ENCODE data around the gene BICD1.

BICD1 gene

DNA sequence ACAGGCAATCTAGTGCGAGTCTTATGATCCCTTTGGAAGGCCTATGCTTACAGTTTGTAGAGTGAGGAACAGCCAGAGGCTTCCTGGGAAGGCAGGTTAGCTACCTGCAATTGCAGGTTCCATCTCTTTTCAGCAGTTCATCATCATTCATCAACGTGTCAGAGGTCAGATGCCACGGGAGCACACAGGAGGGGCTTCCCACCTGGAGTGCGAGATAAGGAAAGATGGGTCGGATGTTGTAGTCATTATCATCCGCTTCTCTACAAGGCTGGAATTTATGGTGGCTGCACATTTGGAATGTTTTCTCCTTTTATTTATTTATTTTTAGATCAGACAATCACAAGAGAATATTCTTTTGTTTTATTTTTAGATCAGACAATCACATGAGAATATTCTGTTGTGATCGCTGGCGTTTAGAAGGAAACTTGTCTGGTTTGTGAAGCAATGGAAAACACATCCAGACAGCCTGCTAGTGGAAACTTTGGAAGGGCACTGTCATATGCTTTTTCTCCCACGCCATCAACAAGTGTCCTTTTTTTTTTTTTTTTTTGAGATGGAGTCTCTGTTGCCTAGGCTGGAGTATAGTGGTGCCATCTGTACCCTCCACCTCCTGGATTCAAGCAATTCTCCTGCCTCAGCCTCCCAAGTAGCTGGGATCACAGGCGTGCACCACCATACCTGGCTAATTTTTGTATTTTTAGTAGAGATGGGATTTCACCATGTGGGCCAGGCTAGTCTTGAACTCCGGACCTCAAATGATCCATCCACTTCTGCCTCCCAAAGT, 1.9 kb upstream of the BICD1 start:
- DNase-seq (ENCODE audit: low spot score) = no peak

DNA sequence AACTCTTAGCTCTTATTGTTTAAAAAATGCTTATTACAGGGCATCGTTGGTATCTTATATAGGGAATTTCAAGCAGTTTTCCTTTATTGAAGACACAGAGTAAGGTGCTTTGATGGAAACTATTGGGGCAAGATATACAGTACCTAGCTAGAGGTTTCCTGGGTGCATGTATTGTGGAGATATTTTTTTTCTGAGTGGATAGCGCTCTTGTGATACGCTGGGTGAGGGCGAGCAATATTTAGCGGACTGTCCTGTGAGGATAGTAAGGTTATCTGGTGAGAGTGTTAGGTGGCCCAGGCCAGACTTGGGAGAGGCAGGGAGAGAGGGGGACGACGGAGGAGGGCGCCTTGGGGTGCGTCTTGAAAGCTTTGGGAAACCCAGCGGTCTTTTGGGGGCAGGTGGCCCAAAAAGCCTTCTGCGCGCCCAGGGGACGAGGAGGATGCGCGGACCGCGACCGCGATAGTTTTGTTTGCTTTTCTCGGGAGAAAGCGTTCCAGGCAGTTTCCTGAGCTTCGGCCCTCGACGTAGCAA, 596 bp upstream of the BICD1 start:
- DNase-seq (ENCODE audit: low spot score) = no peak

DNA sequence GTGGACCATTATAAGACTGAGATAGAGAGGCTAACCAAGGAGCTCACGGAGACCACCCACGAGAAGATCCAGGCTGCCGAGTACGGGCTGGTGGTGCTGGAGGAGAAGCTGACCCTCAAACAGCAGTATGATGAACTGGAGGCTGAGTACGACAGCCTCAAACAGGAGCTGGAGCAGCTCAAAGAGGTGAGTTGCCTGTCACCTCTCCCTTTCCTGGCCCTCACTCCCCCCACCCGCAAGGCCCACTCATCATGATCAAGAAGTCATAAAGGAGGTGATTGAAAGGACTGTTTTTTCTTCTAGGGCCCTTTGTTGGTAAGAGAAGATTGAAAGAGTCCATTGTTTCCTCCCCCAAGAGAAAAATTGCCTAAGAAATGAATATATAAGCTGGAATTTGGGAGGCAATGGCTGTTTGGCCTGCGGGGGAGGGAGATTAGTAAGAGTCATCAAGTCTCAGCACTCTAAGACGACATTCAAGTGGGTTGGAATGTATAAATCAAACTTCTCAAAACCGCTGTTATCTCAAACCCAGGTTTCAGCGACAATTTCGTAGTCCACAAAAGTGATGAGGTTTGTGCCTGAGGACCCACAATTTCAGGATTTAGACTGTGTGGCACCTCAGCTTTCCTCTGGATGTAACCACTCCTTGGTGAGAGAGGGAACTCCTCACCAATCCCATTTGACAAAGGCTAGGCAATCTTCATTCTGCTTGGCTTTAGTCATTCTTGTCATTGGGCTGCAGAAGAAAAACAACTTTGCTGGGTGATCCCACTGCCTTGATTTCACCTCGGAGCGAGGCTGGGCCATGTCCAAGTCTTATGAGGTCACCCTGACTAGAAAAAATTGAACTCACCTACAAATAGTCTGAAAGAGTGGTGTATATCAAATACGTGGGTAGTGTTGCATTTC, 966 bp downstream of the BICD1 start:
- peak; percentile 85 for DNase-seq (ENCODE audit: low spot score)

DNA sequence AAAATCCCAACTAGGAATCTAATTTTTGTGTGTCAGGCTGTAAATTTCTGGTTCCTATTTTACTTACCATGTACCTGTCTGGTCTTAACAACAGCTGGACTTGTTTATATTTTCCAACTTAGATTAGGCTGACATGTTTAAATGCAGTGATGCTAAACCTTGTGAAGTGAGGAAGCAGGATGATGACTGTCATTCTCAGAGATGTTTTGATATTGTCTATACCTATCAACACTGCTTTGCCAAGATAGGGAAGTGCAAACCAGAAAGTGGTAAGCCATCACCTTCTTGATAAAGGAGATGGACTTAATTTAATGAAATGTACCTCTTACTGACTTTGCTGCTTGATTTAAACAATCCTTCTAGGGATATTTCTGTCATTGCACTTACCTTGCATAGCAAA, 2.1 kb downstream of the BICD1 start:
- DNase-seq (ENCODE audit: low spot score) = peak; percentile 33

DNA sequence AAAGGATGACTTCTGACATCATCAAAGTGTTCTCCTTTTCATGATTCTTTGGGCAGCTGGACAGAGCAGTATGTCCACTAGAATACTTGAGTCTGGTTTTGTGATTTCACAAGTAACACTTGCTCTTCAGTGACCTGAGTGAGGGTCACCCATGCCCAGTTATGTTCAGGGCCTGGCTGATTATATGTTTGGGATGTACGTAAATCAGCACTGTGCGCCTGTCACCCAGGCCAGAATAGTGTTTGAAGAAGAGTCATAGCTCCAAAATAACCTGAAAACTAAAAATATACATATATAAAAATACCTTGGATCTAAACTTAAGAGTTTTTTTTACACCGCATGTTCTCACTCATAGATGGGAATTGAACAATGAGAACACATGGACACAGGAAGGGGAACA, 3.8 kb downstream of the BICD1 start:
- DNase-seq (ENCODE audit: low spot score) = no peak

DNA sequence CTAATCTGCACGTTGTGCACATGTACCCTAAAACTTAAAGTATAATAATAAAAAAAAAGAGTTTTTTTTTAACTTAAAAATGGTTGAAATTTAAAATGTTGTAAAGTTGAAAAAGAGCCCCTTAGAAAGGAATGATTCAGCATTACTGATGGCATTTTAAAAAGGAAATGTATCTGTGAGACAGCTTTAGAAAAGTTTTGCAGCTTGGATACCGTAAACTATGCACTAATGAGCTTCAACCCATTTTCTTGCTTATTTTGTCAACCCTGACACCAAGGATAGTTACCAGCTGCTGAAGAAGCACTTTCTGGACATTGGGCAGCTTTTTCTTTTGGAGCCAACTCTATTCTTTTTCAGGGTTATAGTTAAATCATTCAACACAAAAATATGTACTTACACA, 4.3 kb downstream of the BICD1 start:
- no peak for DNase-seq (ENCODE audit: low spot score)

DNA sequence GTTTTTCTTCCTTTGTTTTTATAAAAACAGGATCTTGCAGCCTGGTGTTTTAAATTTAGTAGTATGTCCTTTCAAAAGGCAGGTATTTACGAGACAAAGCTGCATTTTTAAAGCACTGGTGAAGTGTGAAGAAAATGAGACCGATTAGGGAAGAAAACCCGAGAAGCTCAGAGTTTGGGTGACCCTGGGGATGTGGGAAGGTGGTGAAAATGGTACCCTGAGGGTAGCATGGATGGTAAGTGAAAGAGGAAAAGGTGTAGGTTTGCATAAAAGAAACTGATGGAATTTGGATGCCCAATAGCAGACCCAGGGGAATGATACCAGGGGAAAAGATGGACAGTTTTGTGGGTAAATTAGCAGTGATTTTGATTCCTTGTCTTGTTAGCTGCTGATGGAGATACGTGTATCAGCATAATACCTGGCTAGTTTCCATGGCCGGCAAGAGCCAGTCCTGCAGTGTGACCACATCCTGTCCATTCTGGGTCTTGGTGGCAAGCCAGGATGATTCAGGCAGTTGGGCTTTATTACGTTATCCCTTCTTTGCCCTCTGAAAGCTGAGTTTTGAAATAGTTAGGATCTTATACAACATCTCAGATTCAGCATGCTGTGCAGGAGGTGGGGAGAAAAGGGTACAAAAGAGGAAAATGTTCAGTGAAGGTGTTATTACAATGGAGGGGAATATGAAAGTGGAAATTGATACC, 8.9 kb downstream of the BICD1 start:
- peak; percentile 96 for DNase-seq (ENCODE audit: low spot score)

DNA sequence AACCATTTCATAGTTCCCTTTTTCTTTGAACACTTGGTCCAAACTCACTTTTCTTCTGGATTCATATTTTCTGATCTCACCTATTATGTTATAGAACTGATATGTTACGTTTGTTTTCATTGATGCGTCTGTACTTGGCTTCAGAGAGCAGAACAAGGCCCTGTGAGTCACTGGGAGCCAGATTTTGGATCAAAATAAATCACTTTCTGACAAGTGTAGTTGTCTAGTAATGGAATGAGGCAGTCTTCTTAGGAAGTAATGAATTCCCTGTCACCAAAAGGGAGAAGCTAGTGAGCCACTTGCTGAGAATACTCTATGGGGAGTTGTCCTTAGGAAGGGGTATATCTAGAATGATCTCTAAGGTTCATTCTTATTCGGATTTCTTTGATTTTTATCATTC, 10.2 kb downstream of the BICD1 start:
- no peak for DNase-seq (ENCODE audit: low spot score)

DNA sequence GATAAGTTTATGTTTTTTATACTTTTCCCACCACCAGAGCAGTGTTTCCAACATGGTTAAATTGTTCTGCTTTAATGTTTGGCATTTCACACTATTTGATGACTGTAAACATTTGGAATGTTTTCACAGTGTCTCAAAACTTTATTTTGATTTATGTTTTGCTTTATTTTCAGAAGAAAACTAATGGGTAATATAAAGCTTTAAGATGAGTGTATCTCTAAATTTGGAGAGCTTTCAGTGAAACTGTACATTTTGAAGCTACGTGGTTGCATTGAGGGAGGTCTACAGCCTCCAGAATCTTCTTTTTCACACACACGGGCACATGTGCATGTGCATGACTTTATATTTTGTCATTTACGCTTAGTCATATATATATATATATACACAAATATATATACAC, 10.7 kb downstream of the BICD1 start:
- no peak for DNase-seq (ENCODE audit: low spot score)

DNA sequence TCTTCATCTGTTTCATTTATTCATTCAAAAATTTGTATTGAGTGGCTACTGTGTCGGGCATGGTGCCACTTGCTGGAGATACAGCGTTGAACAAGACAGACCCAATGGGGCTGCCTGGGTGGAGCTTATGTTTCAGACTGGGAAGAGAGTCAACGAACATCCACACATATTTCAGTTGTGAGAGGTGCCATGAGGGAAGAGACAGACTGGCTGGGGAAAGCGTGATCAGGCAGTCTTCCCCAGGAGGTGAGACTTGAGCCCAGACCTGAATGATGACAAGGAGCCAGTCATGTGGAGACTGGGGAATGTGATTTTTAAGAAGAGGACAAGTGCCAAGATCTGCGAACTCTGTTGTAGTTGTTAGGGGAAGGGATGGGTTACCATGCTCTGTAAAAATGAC, 12.2 kb downstream of the BICD1 start:
- no peak for DNase-seq (ENCODE audit: low spot score)

DNA sequence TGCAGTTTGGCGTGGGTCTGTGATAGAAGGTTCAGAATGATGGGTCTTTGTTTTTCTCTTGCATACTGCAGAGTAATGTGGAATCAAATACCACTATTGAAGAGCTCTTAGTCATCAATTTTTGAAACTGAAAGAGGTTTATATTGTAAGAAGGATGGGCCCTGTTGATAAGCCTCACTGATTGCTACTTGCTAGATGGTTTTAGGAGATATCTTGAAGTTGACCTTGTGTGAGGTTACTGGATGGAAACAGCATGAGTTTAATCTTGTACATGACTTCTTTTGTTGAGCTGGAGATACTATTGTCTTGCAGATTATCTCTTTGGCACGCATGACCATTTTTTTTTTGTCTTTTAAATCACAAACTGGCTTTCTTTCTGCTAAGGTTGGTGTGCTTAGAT, 13.8 kb downstream of the BICD1 start:
- no peak for DNase-seq (ENCODE audit: low spot score)

DNA sequence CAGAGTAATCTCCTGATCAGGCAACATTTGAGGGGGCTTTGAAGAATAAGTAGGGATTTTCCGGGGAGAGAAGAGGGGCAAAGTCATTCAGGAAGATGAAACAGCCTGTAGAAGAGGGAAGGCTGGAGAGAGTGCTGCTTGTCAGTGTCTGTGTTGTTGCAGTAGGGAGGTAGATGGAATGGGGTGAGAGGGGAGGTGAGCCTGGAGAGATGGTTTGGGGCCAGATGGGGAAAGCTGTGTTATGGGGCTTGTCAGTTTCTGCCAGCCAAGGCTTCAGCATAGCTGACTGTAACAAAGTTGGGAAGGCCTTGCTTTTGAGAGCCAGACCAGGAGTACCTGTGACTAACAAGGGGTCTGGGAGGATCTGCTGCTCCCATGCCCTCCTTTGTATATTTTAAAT, 18.0 kb downstream of the BICD1 start:
- no peak for DNase-seq (ENCODE audit: low spot score)

DNA sequence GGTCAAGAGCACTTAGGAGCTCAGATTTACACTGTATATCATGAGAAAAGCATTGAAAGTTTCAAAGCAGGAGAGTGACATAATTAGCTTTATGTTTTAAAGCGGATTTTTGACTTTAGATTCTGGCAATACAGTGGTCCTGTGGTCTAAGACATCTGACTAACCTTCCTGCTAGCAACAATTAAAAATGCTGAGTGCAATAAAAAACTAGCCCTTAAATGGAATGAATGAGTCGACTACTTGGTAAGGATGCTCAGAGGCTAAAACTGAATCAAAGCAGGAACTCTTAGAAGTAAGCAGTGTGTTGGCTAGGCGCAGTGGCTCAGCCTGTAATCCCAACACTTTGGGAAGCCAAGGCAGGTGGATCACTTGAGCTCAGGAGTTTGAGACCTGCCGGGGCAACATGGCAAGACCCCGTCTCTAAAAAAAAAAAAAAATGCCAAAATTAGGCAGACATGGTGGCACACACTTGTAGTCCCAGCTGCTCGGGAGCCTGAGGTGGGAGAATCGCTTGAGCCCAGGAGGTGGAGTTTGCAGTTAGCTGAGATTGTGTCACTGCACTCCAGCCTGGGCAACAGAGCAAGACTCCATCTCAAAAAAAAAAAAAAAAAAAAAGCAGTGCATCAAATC, 18.9 kb downstream of the BICD1 start:
- no peak for DNase-seq (ENCODE audit: low spot score)

DNA sequence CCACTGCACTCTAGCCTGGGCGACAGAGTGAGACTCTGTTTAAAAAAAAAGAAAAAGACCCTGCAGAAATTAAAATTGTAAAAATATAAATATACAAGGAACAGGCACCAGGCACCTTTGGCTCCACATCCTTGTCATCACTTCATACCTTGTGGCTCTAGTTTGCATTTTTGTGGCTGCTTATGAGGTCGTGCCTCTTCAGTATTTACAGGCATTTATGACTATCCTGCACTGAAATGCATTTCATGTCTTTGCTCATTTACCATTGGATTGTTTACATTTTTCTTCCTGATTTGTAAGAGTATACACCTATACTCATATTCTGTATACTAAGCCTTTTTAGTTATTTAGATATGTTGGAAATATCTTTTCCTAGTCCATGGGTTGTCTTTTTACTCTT, 20.1 kb downstream of the BICD1 start:
- no peak for DNase-seq (ENCODE audit: low spot score)

DNA sequence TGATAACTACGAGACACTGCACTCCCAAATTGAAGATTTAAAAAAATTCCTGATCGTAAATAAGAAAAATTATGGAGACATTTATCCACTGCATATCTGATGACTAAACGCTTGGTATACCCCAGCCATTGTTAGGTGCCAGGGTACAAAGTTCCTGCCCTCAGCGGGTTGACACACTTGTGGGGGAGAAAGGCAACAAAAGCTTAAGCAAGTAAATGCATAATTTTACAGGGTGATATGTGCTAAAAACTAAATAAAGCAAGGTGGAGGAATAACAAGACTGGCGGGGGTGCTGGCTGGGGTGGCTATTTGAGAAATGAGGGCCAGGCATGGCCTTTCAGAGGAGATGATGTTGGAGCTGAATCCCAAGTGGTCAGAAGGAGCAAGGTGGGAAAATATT, 25.0 kb downstream of the BICD1 start:
- no peak for DNase-seq (ENCODE audit: low spot score)

DNA sequence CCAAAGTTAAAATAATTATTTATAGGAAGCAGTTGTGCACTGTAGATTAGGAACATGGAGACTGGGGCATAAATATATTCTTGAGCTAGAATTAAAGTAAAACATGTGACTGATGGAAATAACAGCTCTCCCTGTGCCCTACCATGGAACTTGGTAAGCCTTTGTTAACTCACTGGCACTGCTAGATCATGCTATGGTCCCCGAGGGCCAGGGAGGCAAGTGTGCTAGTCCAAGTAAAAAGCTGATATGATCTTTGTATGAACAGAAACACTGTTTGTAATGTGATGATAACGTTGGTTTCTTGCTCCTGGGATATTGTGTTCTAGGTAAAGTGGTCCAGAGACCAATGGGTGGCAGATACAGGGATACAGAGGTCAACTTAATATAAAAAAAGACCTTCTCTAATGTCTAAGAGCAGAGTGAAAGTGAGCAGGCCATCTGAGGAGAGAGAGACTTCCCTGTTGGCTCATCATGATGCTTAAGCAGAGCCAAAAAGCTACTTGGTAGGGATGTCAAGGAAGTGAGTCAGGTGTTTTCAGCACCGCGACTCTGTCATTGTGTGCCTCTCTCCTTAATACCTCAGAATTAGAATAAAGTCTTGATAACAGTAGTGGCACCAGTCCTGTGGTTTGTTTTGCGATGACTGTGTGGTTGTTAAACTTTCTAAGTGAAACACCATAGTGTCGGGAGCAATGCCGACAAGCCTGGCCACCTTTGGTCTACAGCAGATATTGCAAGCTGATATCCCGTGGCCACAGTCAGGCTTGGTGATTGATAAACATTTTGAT, 27.6 kb downstream of the BICD1 start:
- DNase-seq (ENCODE audit: low spot score) = peak; percentile 41

DNA sequence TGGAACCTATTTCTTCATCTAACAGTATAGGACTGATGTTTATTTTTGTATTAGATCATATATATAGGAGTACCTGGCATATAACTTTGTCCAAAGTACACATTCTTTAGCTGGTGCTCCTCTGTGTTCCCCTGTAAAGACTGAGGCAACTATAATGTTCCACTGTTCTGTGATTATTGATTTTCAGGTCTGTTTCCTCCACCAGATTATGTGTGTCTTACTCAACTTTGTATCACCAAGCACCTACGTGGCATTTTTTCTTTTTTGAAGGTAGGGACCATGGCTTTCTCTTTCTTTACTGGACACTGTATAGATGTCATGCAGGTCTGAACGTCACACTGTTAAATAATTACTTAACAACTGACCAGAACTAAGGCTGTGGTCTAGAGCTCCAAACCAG, 29.3 kb downstream of the BICD1 start:
- DNase-seq (ENCODE audit: low spot score) = no peak

DNA sequence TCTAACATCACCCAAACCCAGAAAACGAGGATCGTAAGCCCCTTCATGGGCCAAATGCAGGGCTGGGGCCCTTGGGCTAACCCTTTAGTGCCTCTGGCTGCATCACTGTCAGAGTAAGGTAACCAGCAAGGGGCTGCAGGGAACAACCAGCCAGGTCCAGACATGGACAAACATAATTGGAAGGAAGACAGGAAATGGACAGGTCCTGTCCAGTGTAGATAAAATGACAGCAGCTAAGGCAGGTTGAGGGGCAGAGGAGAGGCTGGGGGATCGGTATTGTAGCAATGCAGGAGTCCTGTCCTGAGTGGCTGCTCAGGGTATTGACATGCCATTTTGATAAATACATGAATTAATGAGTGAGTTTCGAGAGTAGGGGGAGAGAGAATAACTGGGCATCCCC, 29.8 kb downstream of the BICD1 start:
- no peak for DNase-seq (ENCODE audit: low spot score)

DNA sequence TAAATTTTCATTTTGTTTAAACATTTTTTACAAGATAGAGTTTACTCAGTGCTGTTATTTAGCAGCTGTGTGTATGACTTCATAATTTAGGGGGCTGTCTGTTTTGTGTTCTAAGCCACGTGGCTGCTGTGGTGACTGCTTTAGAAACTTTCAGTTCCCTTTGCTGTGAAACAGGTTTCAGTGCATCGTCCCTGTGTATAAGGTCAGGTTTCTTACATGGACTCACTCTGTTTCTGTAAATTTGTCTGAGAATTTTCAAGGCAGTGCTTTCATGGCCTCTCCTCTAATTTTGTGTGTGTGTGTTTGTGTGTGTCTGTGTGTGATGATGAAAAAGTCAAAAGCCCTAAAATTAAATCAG, 32.4 kb downstream of the BICD1 start:
- DNase-seq (ENCODE audit: low spot score) = no peak

DNA sequence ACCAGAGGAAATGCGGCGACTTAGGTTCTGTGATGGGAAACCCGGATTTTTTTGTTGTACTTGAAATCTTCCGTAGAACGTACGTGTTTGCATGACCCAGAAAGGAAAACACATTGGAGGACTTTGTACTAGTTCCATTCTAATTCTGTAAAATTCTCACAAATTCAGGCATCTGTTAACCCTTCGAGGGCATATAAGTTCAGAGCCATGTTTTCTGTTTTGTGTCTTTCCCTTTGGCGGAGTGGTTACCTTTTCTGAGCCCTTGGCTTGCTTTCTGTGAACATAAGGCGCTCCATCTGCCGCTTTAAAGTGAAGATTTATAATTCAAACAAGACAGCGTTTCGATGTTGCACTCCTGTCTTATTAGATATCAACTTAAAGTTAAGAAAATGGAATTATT, 34.2 kb downstream of the BICD1 start:
- DNase-seq (ENCODE audit: low spot score) = no peak

DNA sequence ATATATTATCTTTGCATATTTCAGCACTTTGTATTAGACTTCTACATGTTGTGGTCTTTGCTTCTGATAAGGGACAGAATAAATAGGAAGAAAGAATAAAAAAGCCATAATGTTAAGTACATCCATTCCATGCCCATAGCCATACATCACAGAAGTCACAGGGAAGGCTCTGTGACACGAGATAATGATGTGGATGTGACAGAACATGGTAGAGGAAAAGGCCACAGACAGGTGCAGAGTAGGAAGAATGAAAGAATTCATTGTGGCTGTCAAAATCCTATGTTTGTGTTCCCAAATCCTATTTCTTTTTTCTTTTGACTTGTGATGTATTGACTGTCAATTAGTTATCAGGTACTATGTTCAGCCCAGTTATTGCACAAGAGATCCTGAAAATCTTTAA, 38.4 kb downstream of the BICD1 start:
- DNase-seq (ENCODE audit: low spot score) = no peak
